ENCODE measurements around the gene RABGGTA.

Gene RABGGTA

GRCh38 chr14:24278424-24278823 is 7.0 kb upstream of the RABGGTA start:
- DNase-seq: no peak

- no peak for DNase-seq
Observed at GRCh38 chr14:24277606-24278321, 6.4 kb upstream of the RABGGTA start.

GRCh38 chr14:24277071-24277470 is 5.7 kb upstream of the RABGGTA start:
- no peak for DNase-seq

- DNase-seq: no peak
Observed at GRCh38 chr14:24274101-24274543, 2.7 kb upstream of the RABGGTA start.

GRCh38 chr14:24273422-24273998 is 2.1 kb upstream of the RABGGTA start:
- DNase-seq: no peak

- DNase-seq: no peak
Observed at GRCh38 chr14:24272467-24272866, 1.1 kb upstream of the RABGGTA start.

- DNase-seq: no peak
Observed at GRCh38 chr14:24271834-24272263, 452 bp upstream of the RABGGTA start.

GRCh38 chr14:24270537-24271133 is 762 bp downstream of the RABGGTA start:
- DNase-seq: no peak

- no peak for DNase-seq
Observed at GRCh38 chr14:24269910-24270536, 1.4 kb downstream of the RABGGTA start.

- no peak for DNase-seq
Observed at GRCh38 chr14:24269368-24269767, 2.0 kb downstream of the RABGGTA start.

- DNase-seq: no peak
Observed at GRCh38 chr14:24268225-24268624, 3.2 kb downstream of the RABGGTA start.

GRCh38 chr14:24267516-24267915 is 3.9 kb downstream of the RABGGTA start:
- no peak for DNase-seq

GRCh38 chr14:24266344-24267244 is 4.8 kb downstream of the RABGGTA start:
- DNase-seq: no peak

- DNase-seq: no peak
Observed at GRCh38 chr14:24264298-24264697, 7.1 kb downstream of the RABGGTA start.

GRCh38 chr14:24263848-24264247 is 7.5 kb downstream of the RABGGTA start:
- no peak for DNase-seq

GRCh38 chr14:24262821-24263733 is 8.3 kb downstream of the RABGGTA start, which contains the start of gene TGM1:
TGM1 (minus strand) TSS chr14:24263177; CDS start chr14:24262352, 825 bp downstream.
- no peak for DNase-seq

- DNase-seq: no peak
Observed at GRCh38 chr14:24261969-24262327, 9.4 kb downstream of the RABGGTA start.

- DNase-seq: no peak
Observed at GRCh38 chr14:24261256-24261968, 10.0 kb downstream of the RABGGTA start.

- no peak for DNase-seq
Observed at GRCh38 chr14:24260780-24261157, 10.6 kb downstream of the RABGGTA start.

GRCh38 chr14:24260026-24260779 is 11.2 kb downstream of the RABGGTA start:
- no peak for DNase-seq

All from 8988T (cell line).